H1 (cell line): ENCODE measurements around the gene GAK. TPM values are rescaled to one million over a fixed set of nuclear protein-coding genes. Genes with fewer than 3 reads are reported as not detected.

Source experiments
- ATF3 ChIP-seq: IDR thresholded peaks from 2 replicates; pipeline ENCODE4 v1.6.1; 2011; ENCODE audit warnings: low read depth, mild to moderate bottlenecking, low read length; ENCODE audit not compliant: insufficient read depth
- CBX5 ChIP-seq: fragments of 300-800, 300-1000 bp; sonication (generic); IDR thresholded peaks from 2 replicates; pipeline ENCODE4 v1.7.1; 2016; ENCODE audit warnings: antibody characterized with exemption, low read length, low read depth
- CHD7 ChIP-seq: fragments of 300-600 bp; sonication (generic); IDR thresholded peaks from 2 replicates; pipeline ENCODE4 v1.7.1; 2012; ENCODE audit warnings: low read length, moderate library complexity, mild to moderate bottlenecking, inconsistent platforms; ENCODE audit not compliant: insufficient replicate concordance
- EZH2 ChIP-seq: fragments of 200-600 bp; sonication (generic); IDR thresholded peaks from 2 replicates; pipeline ENCODE4 v1.7.1; 2012; ENCODE audit warnings: low read depth, mild to moderate bottlenecking, moderate library complexity, low read length, inconsistent platforms; ENCODE audit not compliant: severe bottlenecking
- GABPA ChIP-seq: IDR thresholded peaks from 2 replicates; pipeline ENCODE4 v1.6.1; 2011; ENCODE audit warnings: mild to moderate bottlenecking, low read length, moderate library complexity, borderline replicate concordance; ENCODE audit not compliant: insufficient read depth
- GTF2F1 ChIP-seq: IDR thresholded peaks from 2 replicates; pipeline ENCODE4 v1.6.1; 2012; ENCODE audit warnings: low read depth, low read length, improper control_type of control experiment, borderline replicate concordance
- KDM4A ChIP-seq: IDR thresholded peaks from one replicate; pipeline ENCODE4 v1.7.1; 2012; ENCODE audit warnings: low read depth, mild to moderate bottlenecking, moderate library complexity, low read length, inconsistent platforms; ENCODE audit not compliant: severe bottlenecking
- KDM5A ChIP-seq: fragments of 200-600 bp; IDR thresholded peaks from 2 replicates; pipeline ENCODE4 v1.7.1; 2012; ENCODE audit warnings: mild to moderate bottlenecking, low read length, inconsistent platforms, mixed read lengths
- MAFK ChIP-seq: IDR thresholded peaks from 2 replicates; pipeline ENCODE4 v1.6.1; 2012; ENCODE audit warnings: low read depth, mild to moderate bottlenecking, improper control_type of control experiment, low read length
- SP4 ChIP-seq: IDR thresholded peaks from 2 replicates; pipeline ENCODE4 v1.6.1; 2012; ENCODE audit warnings: low read length, inconsistent platforms
- TEAD4 ChIP-seq: IDR thresholded peaks from 2 replicates; pipeline ENCODE4 v1.6.1; 2012; ENCODE audit warnings: low read depth, low read length, inconsistent platforms, mixed read lengths
- polyA plus RNA-seq, 7 experiments: library from polyadenylated mRNA; depleted of rRNA in 3 of 7; stranded (reverse) in 5 of 7; unstranded in 2 of 7; fragments of >200 nt in 5 of 7; fragments of 200-250 nt in 2 of 7; gene quantifications; 1 replicate in 5 of 7; 2 replicates in 1 of 7; 4 replicates in 1 of 7; pipeline versions ENCODE4 v1.2.1 to v1.2.3, GENCODE V29; 2011 to 2013; ENCODE audit warnings: missing spikeins in 2 of 7, mixed read lengths in 2 of 7
- total RNA-seq: library from RNA; stranded (reverse); fragmentation: NEBNext Ultra II Directional; extraction: Animal tissue kit (Norgen Biotek cat#: 25700); gene quantifications from 2 replicates; pipeline ENCODE4 v1.2.1, GENCODE V29; 2021

The GAK gene
- total and polyA plus RNA-seq, 2 of the 8 experiments (the other 6 are each of a cell fraction or from before 2014, with no cell fraction given): 31.5 to 70.8 TPM

GRCh38 chr4:868421-868820, 63.7 kb downstream of the GAK start (continued):
- no peak for TF ChIP-seq CHD7
- TF ChIP-seq KDM5A: no peak
- TF ChIP-seq CBX5: no peak
- no peak for TF ChIP-seq GTF2F1
- no peak for TF ChIP-seq MAFK
- no peak for TF ChIP-seq EZH2
- TF ChIP-seq ATF3: no peak
- no peak for TF ChIP-seq GABPA
- TF ChIP-seq SP4: no peak
- TF ChIP-seq KDM4A: no peak
- TF ChIP-seq TEAD4: no peak
